ENCODE results near the gene ZNF532.

The ZNF532 gene

DNA sequence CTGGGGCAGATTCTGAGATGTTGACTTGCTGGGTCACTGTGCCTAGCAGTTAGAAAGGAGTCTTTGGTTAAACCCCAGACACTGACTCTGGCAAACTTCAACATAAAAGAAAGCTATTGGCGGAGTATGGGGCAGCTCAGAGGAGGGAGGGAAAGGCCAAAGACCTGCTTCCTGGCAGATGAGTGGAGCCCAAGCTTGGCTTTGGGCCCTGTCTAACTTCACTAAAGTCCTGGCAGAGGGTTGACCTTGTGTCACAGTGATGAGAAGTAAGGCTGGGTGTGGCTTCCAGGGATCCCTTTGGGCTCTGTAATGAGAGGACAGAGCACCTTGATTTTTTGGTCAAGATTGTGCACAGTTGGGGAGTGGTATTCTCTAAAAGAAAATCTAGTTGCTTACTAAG is 145.2 kb downstream of the ZNF532 start:
- no peak for DNase-seq (ENCODE audit: low read depth)
- H3K4me3 ChIP-seq (ENCODE audit: low read depth, low read length) = no peak overlapping the region
- TF ChIP-seq, protein P1, sequence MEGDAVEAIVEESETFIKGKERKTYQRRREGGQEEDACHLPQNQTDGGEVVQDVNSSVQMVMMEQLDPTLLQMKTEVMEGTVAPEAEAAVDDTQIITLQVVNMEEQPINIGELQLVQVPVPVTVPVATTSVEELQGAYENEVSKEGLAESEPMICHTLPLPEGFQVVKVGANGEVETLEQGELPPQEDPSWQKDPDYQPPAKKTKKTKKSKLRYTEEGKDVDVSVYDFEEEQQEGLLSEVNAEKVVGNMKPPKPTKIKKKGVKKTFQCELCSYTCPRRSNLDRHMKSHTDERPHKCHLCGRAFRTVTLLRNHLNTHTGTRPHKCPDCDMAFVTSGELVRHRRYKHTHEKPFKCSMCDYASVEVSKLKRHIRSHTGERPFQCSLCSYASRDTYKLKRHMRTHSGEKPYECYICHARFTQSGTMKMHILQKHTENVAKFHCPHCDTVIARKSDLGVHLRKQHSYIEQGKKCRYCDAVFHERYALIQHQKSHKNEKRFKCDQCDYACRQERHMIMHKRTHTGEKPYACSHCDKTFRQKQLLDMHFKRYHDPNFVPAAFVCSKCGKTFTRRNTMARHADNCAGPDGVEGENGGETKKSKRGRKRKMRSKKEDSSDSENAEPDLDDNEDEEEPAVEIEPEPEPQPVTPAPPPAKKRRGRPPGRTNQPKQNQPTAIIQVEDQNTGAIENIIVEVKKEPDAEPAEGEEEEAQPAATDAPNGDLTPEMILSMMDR (IDR thresholded peaks at IDR 0.05; ENCODE audit: control insufficient read depth, extremely low read depth, insufficient read depth) = no peak

DNA sequence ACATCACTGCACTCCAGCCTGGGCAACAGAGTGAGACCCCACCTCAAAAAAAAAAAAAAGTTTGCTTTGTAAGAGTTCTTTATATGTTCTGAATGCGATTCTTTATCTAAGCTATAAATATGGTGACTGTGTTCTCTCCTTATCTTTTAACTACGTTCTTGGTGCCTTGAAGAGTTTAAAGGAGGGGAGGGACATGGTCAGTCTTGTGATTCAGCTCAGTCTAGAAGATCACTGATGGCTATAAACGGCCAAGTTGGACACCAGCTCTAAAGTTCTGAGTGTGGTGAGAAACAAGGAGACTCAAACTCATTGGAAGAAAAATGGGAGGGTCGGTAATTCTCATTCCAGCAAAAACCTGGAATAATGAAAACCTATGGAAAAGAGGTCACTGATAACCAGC is 146.6 kb downstream of the ZNF532 start:
- no peak overlapping the region for H3K4me3 ChIP-seq (ENCODE audit: low read depth, low read length)
- no peak for DNase-seq (ENCODE audit: low read depth)
- TF ChIP-seq, protein P1 (IDR thresholded peaks at IDR 0.05; ENCODE audit: control insufficient read depth, extremely low read depth, insufficient read depth) = no peak

DNA sequence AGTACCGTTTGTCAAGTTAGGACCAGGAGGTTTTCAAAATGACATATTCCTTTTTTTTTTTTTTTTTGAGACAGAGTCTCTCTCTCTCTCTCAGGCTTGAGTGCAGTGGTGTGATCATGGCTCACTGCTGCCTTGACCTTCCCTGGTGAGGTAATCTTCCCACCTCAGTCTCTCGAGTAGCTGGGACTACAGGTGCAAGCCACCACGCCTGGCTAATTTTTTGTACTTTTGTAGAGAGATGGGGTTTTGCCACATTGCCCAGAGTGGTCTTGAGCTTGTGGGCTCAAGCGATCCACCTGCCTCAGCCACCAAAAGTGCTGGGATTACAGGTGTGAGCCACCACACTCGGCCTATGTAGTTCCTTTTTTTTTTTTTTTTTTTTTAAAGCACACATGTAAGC is 147.1 kb downstream of the ZNF532 start:
- H3K4me3 ChIP-seq (ENCODE audit: low read depth, low read length) = no peak overlapping the region
- no peak for DNase-seq (ENCODE audit: low read depth)
- TF ChIP-seq, protein P1 (IDR thresholded peaks at IDR 0.05; ENCODE audit: control insufficient read depth, extremely low read depth, insufficient read depth) = no peak

DNA sequence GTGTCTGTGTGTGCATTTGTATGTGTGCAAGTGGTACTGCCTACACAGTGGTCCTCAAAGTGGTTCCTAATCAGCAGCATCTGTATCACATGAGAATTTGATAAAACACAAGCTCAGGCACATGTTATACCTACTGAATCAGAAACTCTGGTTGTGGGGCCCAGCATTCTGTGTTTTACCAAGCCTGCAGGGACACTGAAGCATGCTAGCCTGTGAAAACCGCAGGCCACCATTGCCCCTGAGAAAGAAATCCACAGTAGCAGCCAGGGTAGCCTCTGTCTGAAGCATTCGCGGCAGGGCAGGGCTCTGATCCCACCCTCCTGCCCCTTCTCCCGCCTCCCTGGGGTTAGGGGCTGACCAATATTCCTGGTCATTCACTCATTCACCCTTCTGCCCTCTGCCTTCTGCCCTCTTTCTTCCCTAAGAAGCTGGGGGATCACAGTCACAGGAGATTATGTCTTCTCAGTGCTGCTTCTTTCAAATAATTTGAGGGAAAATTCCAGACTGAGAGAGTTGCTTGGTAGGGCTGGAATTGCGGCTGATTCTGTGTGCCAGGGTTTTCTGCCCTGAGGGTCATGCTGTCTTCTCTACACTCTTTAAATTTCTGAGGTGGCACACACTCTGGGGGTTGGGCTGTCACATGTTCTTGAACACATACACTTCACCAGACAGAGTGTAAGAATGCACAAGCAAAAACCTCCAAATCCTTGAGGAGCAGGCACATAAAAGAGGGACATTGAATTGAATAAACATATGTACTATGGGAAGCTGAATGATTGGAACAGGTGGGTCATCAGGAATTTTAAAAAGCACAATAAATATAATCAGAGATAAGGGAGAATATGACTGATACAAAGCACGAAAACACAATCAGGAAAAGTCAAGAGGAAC is 148.4 kb downstream of the ZNF532 start:
- TF ChIP-seq, protein P1 (IDR thresholded peaks at IDR 0.05; ENCODE audit: control insufficient read depth, extremely low read depth, insufficient read depth) = no peak
- DNase-seq (ENCODE audit: low read depth) = peak; percentile 13
- H3K4me3 ChIP-seq (ENCODE audit: low read depth, low read length) = no peak overlapping the region

DNA sequence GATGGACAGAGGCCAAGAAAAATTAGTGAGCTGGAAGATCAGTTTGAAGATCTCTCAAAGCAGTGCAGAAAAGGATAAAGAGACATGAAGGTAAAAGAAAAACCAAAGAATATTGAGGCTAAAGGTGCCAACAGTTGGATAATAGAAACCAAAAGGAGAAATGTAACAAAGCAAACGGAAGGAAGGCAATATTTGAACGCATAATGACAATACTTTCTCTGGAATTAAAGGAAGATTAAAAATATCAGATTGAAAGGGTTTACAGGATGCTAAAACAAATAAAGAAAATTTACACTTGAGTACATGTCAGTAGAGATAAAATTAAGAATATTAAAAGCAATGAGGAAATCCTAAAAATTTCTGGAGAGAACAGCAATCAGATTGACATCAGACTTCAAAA is 149.1 kb downstream of the ZNF532 start:
- DNase-seq (ENCODE audit: low read depth) = no peak
- TF ChIP-seq, protein P1 (IDR thresholded peaks at IDR 0.05; ENCODE audit: control insufficient read depth, extremely low read depth, insufficient read depth) = no peak

DNA sequence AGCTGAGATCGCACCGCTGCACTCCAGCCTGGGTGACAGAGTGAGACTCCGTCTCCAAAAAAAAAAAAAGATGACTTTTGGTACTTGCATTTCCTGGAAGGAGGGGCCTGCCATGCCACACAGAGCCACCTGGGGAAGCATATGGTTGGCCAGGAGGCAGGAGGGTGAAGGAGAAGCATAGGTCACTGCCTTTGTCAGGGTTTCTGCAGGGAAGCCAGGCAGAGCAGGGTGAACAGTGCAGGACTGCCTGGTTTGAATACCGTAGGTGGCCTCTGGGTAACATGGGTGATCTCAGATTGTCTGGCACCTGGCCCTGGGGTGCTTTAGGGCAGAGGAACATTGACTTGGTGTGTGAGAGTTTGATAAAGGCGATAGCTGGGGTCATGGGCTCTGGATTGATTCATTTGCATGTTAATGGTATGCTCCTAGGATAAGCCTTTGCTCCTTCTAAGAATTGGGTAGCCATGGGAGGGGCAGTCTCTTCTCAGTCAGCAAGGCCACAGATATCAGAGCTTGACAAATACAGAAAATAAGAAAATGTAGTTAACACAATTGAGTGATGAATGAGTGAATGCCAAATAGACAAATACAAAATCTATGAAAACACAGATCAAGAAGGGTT is 151.0 kb downstream of the ZNF532 start:
- DNase-seq (ENCODE audit: low read depth) = no peak
- TF ChIP-seq, protein P1 (IDR thresholded peaks at IDR 0.05; ENCODE audit: control insufficient read depth, extremely low read depth, insufficient read depth) = no peak
- no peak overlapping the region for H3K4me3 ChIP-seq (ENCODE audit: low read depth, low read length)

More for the DNA sequence above, 149.1 kb downstream of the ZNF532 start:
- H3K4me3 ChIP-seq (ENCODE audit: low read depth, low read length) = no peak overlapping the region
